Spleen (tissue), 11 donors: ENCODE results near the gene TMPRSS4. TPM values are rescaled to one million over a fixed set of nuclear protein-coding genes. Genes with fewer than 3 reads are reported as not detected.

Experiments
- DNase-seq: peaks from one replicate; pipeline ENCODE4 v3.0.0-alpha.2; 2020
- H3K27ac ChIP-seq, 8 donors: fragments of 200-600 bp; sonication (generic) in 7 of 8; 1 replicate in 4 of 8; 2 replicates in 4 of 8; pipeline versions ENCODE4 v1.5.0 to v1.8.0; 2016 to 2021; ENCODE audit warnings: inconsistent platforms in 4 of 8, mild to moderate bottlenecking in 4 of 8, moderate library complexity in 1 of 8
- H3K27me3 ChIP-seq, 7 donors: fragments of 200-600 bp; sonication (generic) in 6 of 7; replicated peaks in 1 of 7; 1 replicate in 4 of 7; 2 replicates in 3 of 7; pipeline versions ENCODE4 v1.5.0 to v1.8.0; 2016 to 2021; ENCODE audit warnings: inconsistent platforms in 3 of 7, mild to moderate bottlenecking in 1 of 7
- H3K36me3 ChIP-seq, 6 donors: fragments of 200-600 bp; sonication (generic) in 5 of 6; 1 replicate in 4 of 6; 2 replicates in 2 of 6; pipeline versions ENCODE4 v1.5.0 to v1.8.0; 2016 to 2021; ENCODE audit warnings: inconsistent platforms in 2 of 6
- H3K4me1 ChIP-seq, 6 donors: fragments of 200-600 bp; sonication (generic) in 5 of 6; 1 replicate in 3 of 6; 2 replicates in 3 of 6; pipeline versions ENCODE4 v1.5.0 to v1.8.0; 2016 to 2021; ENCODE audit warnings: inconsistent platforms in 3 of 6
- H3K4me3 ChIP-seq, 8 donors: fragments of 200-600 bp; sonication (generic) in 7 of 8; 1 replicate in 4 of 8; 2 replicates in 4 of 8; pipeline versions ENCODE4 v1.5.0 to v1.8.0; 2016 to 2021; ENCODE audit warnings: inconsistent platforms in 4 of 8, mild to moderate bottlenecking in 4 of 8, moderate library complexity in 2 of 8
- H3K9me3 ChIP-seq, 8 donors: fragments of 200-600 bp; sonication (generic) in 7 of 8; 1 replicate in 4 of 8; 2 replicates in 4 of 8; pipeline versions ENCODE4 v1.5.0 to v1.8.0; 2016 to 2021; ENCODE audit warnings: inconsistent platforms in 4 of 8
- POLR2A ChIP-seq, 3 donors: fragments of 450-650 bp; IDR thresholded peaks; one replicate each; pipeline ENCODE4 v1.5.1; 2017; ENCODE audit warnings: antibody characterized with exemption in 3 of 3, mild to moderate bottlenecking in 1 of 3
- POLR2AphosphoS5 ChIP-seq, 3 donors: sonication (generic); formaldehyde crosslinking; IDR thresholded peaks; one replicate each; pipeline ENCODE4 v1.5.1; 2017; ENCODE audit warnings: antibody characterized with exemption in 3 of 3
- WGBS, 5 donors: extraction: QIAGEN DNeasy Blood & Tissue Kit in 3 of 5; methylation state at CpG; one replicate each; pipeline versions ENCODE4 v1.1.5 to v1.1.7; 2013 to 2018; 5-methylcytosine and 5-hydroxymethylcytosine counted together
- intact Hi-C: fragments of 100-400 bp; cut with DNase I; formaldehyde crosslinking; loops from one replicate; pipeline ENCODE4 v1.15.0; 2023; ENCODE audit warnings: low total_unique reads
- polyA plus RNA-seq, 3 donors: library from polyadenylated mRNA; stranded (reverse); fragments of 200-250 nt; gene quantifications; one replicate each; pipeline ENCODE4 v1.2.1, GENCODE V29; 2013
- total RNA-seq, 7 donors: library from RNA; depleted of rRNA in 3 of 7; stranded (reverse); fragments of >200 nt in 3 of 7; fragmentation: NEBNext Ultra II Directional in 4 of 7; extraction: Animal tissue kit (Norgen Biotek cat#: 25700) in 4 of 7; gene quantifications; one replicate each; pipeline versions ENCODE4 v1.1.0 to v1.2.1, GENCODE V29; 2016 to 2021
- TF ChIP-seq, protein P1 (sequence below), 11 experiments: fragments of 200-600 bp in 7 of 11; fragments of 450-650 bp in 4 of 11; sonication (generic) in 4 of 11; IDR thresholded peaks in 8 of 11; conservative IDR thresholded peaks in 3 of 11; 1 replicate in 7 of 11; 2 replicates in 4 of 11; pipeline versions ENCODE4 v1.4.0 to v1.8.0; 2016 to 2021; ENCODE audit warnings: antibody characterized with exemption in 11 of 11, inconsistent platforms in 4 of 11, mild to moderate bottlenecking in 1 of 11
- donor health status: healthy with polysubstance abuse.
- donor health status: DM: no; HTN: no; CAD: no; lungs with moderate emphysema.
- donor health status: DM: no; HTN: no; CAD: no.
- donor health status: Bipolar disorder and iron deficiency.
- donor health status: healthy.
- donor health status: DM: no; HTN: no; CAD: no.
- donor health status: DM: yes; HTN: yes; CAD: no.

Gene TMPRSS4
- total and polyA plus RNA-seq, 10 donors: 0.09 to 1.4 (median 0.85) TPM; not detected in 3

DNA sequence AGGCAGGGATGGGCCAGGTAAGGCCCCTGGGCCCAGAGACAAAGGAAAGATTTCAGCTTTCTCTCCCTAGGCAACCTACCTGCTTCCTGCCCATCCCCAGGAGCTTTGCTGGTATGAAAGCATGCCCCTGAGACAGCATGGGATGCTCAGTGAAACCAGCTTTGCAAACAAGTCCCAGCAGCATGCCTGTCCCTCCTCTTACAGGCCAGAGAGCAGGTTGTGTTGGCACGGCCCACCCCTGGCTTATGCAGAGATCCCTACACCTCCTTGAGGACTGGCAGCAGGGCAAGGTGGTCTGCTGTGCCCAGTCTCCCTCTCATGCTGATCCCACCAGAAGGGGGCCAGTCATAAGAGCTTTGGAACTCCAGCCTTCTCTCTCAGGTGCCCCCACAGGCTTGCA, 72.6 kb downstream of the TMPRSS4 start:
- WGBS, 5 donors: 84 to 100% (median 86%) methylated on average over 1 of the region's 1 CpG; no CpG with 5 or more reads in 1 of the 5 donors
- DNase-seq: no peak
- Histone ChIP-seq H3K36me3 (no peaks in the 10 kb centered on the region), H3K27ac (no peak overlapping the region), H3K4me3 (no peak overlapping the region), H3K9me3 (no peaks in the 10 kb centered on the region), H3K4me1 (peaks cover 9 to 34% (median 23%) of the 10 kb centered on the region in 6 donors), H3K27me3 (peaks cover 4 to 84% (median 39%) of the 10 kb centered on the region in 7 donors)
- TF ChIP-seq, protein P1, sequence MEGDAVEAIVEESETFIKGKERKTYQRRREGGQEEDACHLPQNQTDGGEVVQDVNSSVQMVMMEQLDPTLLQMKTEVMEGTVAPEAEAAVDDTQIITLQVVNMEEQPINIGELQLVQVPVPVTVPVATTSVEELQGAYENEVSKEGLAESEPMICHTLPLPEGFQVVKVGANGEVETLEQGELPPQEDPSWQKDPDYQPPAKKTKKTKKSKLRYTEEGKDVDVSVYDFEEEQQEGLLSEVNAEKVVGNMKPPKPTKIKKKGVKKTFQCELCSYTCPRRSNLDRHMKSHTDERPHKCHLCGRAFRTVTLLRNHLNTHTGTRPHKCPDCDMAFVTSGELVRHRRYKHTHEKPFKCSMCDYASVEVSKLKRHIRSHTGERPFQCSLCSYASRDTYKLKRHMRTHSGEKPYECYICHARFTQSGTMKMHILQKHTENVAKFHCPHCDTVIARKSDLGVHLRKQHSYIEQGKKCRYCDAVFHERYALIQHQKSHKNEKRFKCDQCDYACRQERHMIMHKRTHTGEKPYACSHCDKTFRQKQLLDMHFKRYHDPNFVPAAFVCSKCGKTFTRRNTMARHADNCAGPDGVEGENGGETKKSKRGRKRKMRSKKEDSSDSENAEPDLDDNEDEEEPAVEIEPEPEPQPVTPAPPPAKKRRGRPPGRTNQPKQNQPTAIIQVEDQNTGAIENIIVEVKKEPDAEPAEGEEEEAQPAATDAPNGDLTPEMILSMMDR (IDR thresholded peaks at IDR 0.05 in 8 of 11, conservative IDR thresholded peaks at IDR 0.05 in 3 of 11): no peak
- no peak for TF ChIP-seq POLR2A (IDR thresholded peaks at IDR 0.05)
- TF ChIP-seq POLR2AphosphoS5 (IDR thresholded peaks at IDR 0.05): no peak
- intact Hi-C loops: no loop called here

DNA sequence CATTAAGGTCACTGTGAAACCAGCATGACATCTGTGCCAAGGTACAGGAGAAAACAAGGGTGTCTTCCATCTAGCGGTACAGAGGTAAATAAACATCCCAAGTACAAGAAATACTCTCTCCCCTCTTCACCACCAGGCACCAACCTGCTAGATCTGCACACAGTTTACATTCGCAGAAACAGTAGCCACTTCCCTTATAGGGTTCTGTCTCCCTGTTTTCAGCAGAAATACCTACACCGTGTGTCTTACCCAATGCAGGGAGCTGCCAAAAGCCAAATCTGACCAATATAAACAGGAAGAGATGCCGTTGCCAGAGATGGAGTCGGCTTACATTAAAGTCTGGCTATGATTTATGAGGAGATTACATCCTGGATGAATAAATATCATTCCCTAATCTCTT, 74.6 kb downstream of the TMPRSS4 start:
- TF ChIP-seq, protein P1 (IDR thresholded peaks at IDR 0.05 in 8 of 11, conservative IDR thresholded peaks at IDR 0.05 in 3 of 11): no peak
- no peak for TF ChIP-seq POLR2AphosphoS5 (IDR thresholded peaks at IDR 0.05)
- TF ChIP-seq POLR2A (IDR thresholded peaks at IDR 0.05): no peak
- Histone ChIP-seq H3K9me3 (no peaks in the 10 kb centered on the region), H3K36me3 (no peaks in the 10 kb centered on the region), H3K4me3 (no peak overlapping the region), H3K27me3 (peaks cover 4 to 84% (median 50%) of the 10 kb centered on the region in 7 donors), H3K4me1 (peaks cover 5 to 21% (median 14%) of the 10 kb centered on the region in 6 donors), H3K27ac (no peak overlapping the region)
- WGBS, 5 donors: 47 to 62% (median 52%) methylated on average over 5 of the region's 5 CpGs
- intact Hi-C loops: no loop called here
- no peak for DNase-seq

DNA sequence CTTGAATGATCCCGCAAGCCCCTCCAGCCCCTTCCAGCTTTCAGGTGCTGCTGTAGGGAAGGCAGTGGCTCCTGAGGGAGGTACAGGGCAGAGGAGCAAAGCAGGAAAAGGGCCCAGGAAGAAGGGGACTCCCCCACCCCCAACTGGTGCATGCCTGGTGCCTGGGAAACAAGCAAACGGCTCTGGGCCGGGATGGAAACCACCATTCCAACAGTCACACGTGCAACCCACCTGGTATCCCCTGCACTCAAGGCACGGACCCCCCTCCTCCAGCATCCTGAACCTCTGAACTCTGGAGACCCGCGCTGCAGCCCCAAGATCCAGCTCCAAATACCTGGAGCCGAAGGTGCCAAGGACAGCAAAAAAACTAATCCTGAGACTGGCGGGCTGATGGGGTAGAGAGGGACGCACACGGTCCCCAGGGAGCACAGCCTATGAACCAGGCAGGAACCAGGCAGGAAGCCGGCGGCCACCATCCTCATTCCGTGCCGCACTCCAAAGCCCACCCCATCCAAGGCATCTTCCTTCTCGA, 75.2 kb downstream of the TMPRSS4 start:
- H3K4me1 ChIP-seq: peaks cover 5 to 26% (median 14%) of the 10 kb centered on the region in 6 donors

More for the DNA sequence above, 75.2 kb downstream of the TMPRSS4 start:
- TF ChIP-seq, protein P1 (IDR thresholded peaks at IDR 0.05 in 8 of 11, conservative IDR thresholded peaks at IDR 0.05 in 3 of 11): no peak
- TF ChIP-seq POLR2A (IDR thresholded peaks at IDR 0.05) (no peak), POLR2AphosphoS5 (IDR thresholded peaks at IDR 0.05) (no peak)
- Histone ChIP-seq H3K27ac (no peak overlapping the region), H3K27me3 (peaks cover 4 to 86% (median 57%) of the 10 kb centered on the region in 7 donors), H3K9me3 (no peaks in the 10 kb centered on the region), H3K36me3 (no peaks in the 10 kb centered on the region), H3K4me3 (peak overlapping the region in 6 of 8 donors; percentile 38 to 69 (median 44))
- intact Hi-C loops: no loop called here
- WGBS, 5 donors: 34 to 40% (median 36%) methylated on average over 12 to 16 of the region's 16 CpGs
- DNase-seq: no peak
